Measurements from ENCODE around the gene MCF2L. TPM values are rescaled to one million over a fixed set of nuclear protein-coding genes. Genes with fewer than 3 reads are reported as not detected.
A peak's percentile ranks its signal among the peaks of the same experiment; 100 is the strongest.

The MCF2L gene
- total and polyA plus RNA-seq, 8 donors: 16.0 to 83.6 (median 23.6) TPM

GRCh38 chr13:113036401-113036800, 67.4 kb downstream of the MCF2L start:
- peak in 1 of 6 donors; percentile 54 for DNase-seq
- intact Hi-C loops (cut with DNase I): no loop called here
- TF ChIP-seq CTCF (IDR thresholded peaks at IDR 0.05): no peak

DNA sequence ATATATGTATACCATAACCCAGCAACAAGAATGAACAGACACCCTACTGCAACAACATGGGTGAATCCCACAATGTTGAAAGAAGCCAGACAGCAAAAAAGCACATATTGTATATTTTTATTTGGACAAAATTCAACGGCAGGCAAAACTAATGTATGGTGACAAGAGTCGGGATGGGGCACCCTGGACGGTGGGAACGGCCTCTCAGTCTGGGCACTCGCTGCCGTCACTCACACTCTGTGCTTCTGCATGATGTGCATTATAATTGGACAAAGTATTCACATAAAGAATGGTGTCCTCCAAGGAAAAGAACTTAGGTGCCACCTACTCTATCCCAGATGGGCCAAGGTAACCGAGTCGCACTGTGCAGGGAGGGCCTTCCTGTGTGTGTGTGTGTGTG, 71.0 kb downstream of the MCF2L start:
- FAIRE-seq (no peak), ATAC-seq (no peak), DNase-seq (peak in 1 of 6 donors; percentile 11)
- TF ChIP-seq CTCF (IDR thresholded peaks at IDR 0.05): no peak
- intact Hi-C loops (cut with DNase I): no loop called here
- Histone ChIP-seq H3K4me3 (no peak overlapping the region), H3K36me3 (no peaks in the 10 kb centered on the region), H3K27me3 (no peaks in the 10 kb centered on the region), H3K9me3 (no peaks in the 10 kb centered on the region), H3K4me1 (no peaks in the 10 kb centered on the region), H3K27ac (no peak overlapping the region)
- WGBS, 2 donors: 82 to 86% methylated on average over 8 of the region's 8 CpGs

More at GRCh38 chr13:113036401-113036800, 67.4 kb downstream of the MCF2L start:
- H3K36me3 ChIP-seq: no peaks in the 10 kb centered on the region
- no peak for ATAC-seq
- H3K9me3 ChIP-seq: no peaks in the 10 kb centered on the region
- no peaks in the 10 kb centered on the region for H3K4me1 ChIP-seq
- 93 to 99% methylated on average over 14 of the region's 14 CpGs for WGBS, 2 donors
- FAIRE-seq: no peak
- no peak overlapping the region for H3K4me3 ChIP-seq
- H3K27ac ChIP-seq: no peak overlapping the region
- no peaks in the 10 kb centered on the region for H3K27me3 ChIP-seq

DNA sequence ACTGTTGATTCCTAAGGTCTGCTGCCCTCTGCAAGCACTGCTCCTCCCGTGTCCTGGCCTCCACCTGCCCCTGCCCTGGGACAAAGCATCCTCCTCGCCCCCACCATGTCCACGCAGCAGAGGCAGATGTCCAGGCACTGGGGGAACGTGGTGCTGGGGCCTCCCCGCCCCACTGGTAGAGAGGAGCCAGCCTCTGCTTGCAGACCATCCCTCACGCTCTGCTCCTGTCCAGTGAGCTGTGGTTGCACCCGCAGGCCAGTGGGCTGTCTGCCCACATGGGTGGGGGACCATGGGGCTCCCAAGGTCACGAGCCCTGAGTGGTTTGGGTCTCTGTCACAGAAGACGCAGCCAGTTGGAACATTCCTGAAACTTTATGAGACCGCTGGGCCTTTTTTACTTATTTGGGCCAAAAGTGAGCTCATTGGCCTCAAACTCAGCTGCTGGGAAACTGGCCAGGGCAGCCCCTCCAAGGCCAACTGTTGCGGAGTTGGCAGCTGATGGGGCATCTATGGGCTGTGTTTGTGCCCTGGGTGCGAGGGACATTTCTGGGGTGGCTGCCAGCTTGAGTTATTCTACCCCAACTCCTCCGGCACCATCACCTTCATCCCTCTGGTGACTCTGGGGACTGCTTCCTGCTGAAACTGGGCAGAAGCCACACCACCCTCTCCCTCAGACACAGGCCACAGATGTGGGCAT, 71.7 kb downstream of the MCF2L start:
- no peaks in the 10 kb centered on the region for H3K9me3 ChIP-seq
- no peak overlapping the region for H3K4me3 ChIP-seq
- no peak for FAIRE-seq
- intact Hi-C loops (cut with DNase I): no loop called here
- no peaks in the 10 kb centered on the region for H3K36me3 ChIP-seq
- peak in 1 of 6 donors; percentile 58 for DNase-seq
- WGBS, 2 donors: 82 to 87% methylated on average over 13 of the region's 13 CpGs
- H3K27me3 ChIP-seq: no peaks in the 10 kb centered on the region
- no peak for ATAC-seq
- no peaks in the 10 kb centered on the region for H3K4me1 ChIP-seq
- H3K27ac ChIP-seq: no peak overlapping the region
- TF ChIP-seq CTCF (IDR thresholded peaks at IDR 0.05): no peak

DNA sequence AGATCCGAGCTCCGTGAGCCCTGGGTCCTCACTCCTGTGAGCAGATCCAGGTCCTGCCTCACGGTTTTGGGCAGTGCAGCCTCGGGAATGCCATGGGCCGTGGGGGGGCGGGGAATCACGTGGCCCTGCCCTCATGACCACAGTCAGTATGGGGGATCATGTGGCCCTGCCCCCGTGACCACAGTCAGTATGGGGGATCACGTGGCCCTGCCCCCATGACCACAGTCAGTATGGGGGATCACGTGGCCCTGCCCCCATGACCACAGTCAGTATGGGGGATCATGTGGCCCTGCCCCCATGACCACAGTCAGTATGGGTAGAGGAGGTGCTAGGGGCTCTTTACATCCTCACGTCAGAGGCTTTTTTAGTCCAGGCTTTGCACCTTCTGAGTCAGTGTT, 72.3 kb downstream of the MCF2L start:
- no peak for FAIRE-seq
- DNase-seq: peak in 1 of 6 donors; percentile 36
- H3K27me3 ChIP-seq: no peaks in the 10 kb centered on the region
- no peaks in the 10 kb centered on the region for H3K4me1 ChIP-seq
- H3K4me3 ChIP-seq: no peak overlapping the region
- WGBS, 2 donors: 81 to 93% methylated on average over 11 of the region's 11 CpGs
- no peak for TF ChIP-seq CTCF (IDR thresholded peaks at IDR 0.05)
- H3K9me3 ChIP-seq: no peaks in the 10 kb centered on the region
- no peaks in the 10 kb centered on the region for H3K36me3 ChIP-seq
- intact Hi-C loops (cut with DNase I): no loop called here
- no peak for ATAC-seq
- no peak overlapping the region for H3K27ac ChIP-seq

DNA sequence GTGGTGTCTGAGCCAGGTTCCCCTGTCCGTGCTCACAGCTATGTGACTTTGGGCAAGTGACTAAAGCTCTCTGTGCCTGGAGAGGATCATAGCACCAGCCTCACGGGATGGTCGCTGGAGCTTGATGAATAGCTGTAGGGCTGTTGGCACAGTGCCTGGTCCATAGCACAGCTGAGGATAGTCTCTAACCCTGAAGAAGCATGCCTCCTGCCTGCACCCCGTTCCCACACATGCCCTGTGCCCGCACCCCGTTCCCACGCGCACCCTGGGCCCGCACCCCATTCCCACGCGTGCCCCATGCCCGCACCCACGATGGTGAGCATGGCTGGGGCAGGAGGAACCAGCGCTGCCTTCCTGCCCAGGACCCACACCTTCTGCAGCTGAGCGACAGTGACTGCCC, 72.9 kb downstream of the MCF2L start:
- no peak overlapping the region for H3K4me3 ChIP-seq
- TF ChIP-seq CTCF (IDR thresholded peaks at IDR 0.05): no peak
- intact Hi-C loops (cut with DNase I): no loop called here
- H3K9me3 ChIP-seq: no peaks in the 10 kb centered on the region
- no peak overlapping the region for H3K27ac ChIP-seq
- H3K4me1 ChIP-seq: no peaks in the 10 kb centered on the region
- DNase-seq (peak in 1 of 6 donors; percentile 36), FAIRE-seq (no peak), ATAC-seq (no peak)
- H3K36me3 ChIP-seq: no peaks in the 10 kb centered on the region
- WGBS, 2 donors: 85 to 87% methylated on average over 15 of the region's 15 CpGs
- H3K27me3 ChIP-seq: no peaks in the 10 kb centered on the region
